ENCODE results near the gene SIGLECL1.

SIGLECL1 gene

DNA sequence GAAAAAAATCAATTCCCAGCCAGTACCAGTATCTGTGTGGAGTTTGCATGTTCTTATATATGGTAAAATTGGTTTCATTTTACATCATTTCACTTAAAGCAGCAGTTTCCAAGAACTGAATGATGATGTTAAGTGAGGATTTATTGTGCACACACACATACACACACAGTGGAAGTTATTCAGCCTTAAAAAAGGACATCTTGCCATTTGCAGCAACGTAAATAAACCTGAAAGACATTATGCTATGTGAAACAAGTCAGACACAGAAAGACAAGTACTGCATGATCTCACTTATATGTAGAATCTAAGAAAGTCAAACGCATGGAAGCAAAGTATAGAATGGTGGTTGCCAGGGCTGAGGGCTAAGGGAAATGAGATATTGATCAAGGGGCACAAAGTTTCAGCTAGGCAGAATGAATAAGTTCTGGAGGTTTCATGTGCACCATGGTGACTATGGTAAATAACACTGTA, 5.3 kb downstream of the SIGLECL1 start:
- H3K4me1 ChIP-seq (ENCODE audit: control insufficient read depth, low read length) = peaks cover 24% of the 10 kb centered on the region
- no peaks in the 10 kb centered on the region for H4K20me1 ChIP-seq (ENCODE audit: control insufficient read depth, insufficient read depth, low read depth, low read length)
- H3K27me3 ChIP-seq (ENCODE audit: control insufficient read depth, low read length) = peaks cover 3% of the 10 kb centered on the region; the same call in 1 of the 2 replicates
- no peak overlapping the region for H3K4me2 ChIP-seq (ENCODE audit: low read length)
- TF ChIP-seq, protein P1, sequence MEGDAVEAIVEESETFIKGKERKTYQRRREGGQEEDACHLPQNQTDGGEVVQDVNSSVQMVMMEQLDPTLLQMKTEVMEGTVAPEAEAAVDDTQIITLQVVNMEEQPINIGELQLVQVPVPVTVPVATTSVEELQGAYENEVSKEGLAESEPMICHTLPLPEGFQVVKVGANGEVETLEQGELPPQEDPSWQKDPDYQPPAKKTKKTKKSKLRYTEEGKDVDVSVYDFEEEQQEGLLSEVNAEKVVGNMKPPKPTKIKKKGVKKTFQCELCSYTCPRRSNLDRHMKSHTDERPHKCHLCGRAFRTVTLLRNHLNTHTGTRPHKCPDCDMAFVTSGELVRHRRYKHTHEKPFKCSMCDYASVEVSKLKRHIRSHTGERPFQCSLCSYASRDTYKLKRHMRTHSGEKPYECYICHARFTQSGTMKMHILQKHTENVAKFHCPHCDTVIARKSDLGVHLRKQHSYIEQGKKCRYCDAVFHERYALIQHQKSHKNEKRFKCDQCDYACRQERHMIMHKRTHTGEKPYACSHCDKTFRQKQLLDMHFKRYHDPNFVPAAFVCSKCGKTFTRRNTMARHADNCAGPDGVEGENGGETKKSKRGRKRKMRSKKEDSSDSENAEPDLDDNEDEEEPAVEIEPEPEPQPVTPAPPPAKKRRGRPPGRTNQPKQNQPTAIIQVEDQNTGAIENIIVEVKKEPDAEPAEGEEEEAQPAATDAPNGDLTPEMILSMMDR (IDR thresholded peaks at IDR 0.05; ENCODE audit: low read depth, low read length, poor library complexity, severe bottlenecking) = no peak
- TF ChIP-seq EZH2phosphoT487 (IDR thresholded peaks at IDR 0.05; ENCODE audit: borderline replicate concordance, low read length) = no peak
- 0 out of 2 replicates have a peak, but pooled peaks cover under 1% of the 10 kb centered on the region for H3K9me3 ChIP-seq (ENCODE audit: control insufficient read depth, insufficient read depth, low read length)
- H3K36me3 ChIP-seq (ENCODE audit: control insufficient read depth, low read length) = no peaks in the 10 kb centered on the region
- H3K9me2 ChIP-seq (replicated peaks; ENCODE audit: control insufficient read depth, low read length) = no peaks in the 10 kb centered on the region
- no peaks in the 10 kb centered on the region for H3F3A ChIP-seq (ENCODE audit: control insufficient read depth, insufficient read depth)
- H3K27ac ChIP-seq (ENCODE audit: low read depth, low read length) = no peak overlapping the region
- no peaks in the 10 kb centered on the region for H3K79me2 ChIP-seq (ENCODE audit: control insufficient read depth, low read length)
- no peak overlapping the region for H3K4me3 ChIP-seq (ENCODE audit: low read length)

DNA sequence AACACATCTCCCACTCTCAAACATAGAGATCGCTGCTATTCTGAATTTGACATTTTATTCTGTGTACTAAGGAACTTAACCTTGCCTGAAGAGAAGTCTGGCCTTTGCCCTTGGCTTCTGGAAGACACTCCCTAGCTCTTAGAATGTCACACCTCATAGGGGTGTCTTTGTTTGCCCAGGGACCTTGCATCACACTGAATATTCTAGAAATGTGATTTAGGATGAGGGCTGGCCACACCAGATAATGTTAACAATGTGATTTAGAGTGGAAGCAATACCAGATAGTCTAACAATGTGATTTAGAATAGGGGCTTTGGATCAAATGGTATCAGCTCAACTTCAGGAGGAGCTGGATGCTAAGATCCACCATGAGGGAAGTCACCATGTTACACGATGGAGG, 6.6 kb downstream of the SIGLECL1 start:
- Histone ChIP-seq H3K4me1 (ENCODE audit: control insufficient read depth, low read length) (peaks cover 24% of the 10 kb centered on the region), H3K4me3 (ENCODE audit: low read length) (no peak overlapping the region), H3K9me3 (ENCODE audit: control insufficient read depth, insufficient read depth, low read length) (peaks cover 5% of the 10 kb centered on the region), H3K79me2 (ENCODE audit: control insufficient read depth, low read length) (no peaks in the 10 kb centered on the region), H3K27me3 (ENCODE audit: control insufficient read depth, low read length) (peaks cover 10% of the 10 kb centered on the region; the same call in 1 of the 2 replicates), H3K9me2 (replicated peaks; ENCODE audit: control insufficient read depth, low read length) (no peaks in the 10 kb centered on the region), H4K20me1 (ENCODE audit: control insufficient read depth, insufficient read depth, low read depth, low read length) (no peaks in the 10 kb centered on the region), H3K36me3 (ENCODE audit: control insufficient read depth, low read length) (no peaks in the 10 kb centered on the region), H3K4me2 (ENCODE audit: low read length) (peak overlapping the region; percentile 37; the same call in 1 of the 2 replicates), H3K27ac (ENCODE audit: low read depth, low read length) (no peak overlapping the region), H3F3A (ENCODE audit: control insufficient read depth, insufficient read depth) (no peaks in the 10 kb centered on the region)
- TF ChIP-seq, protein P1 (IDR thresholded peaks at IDR 0.05; ENCODE audit: low read depth, low read length, poor library complexity, severe bottlenecking) = no peak
- no peak for TF ChIP-seq EZH2phosphoT487 (IDR thresholded peaks at IDR 0.05; ENCODE audit: borderline replicate concordance, low read length)

GRCh38 chr19:51258165-51259160, 7.6 kb downstream of the SIGLECL1 start:
- TF ChIP-seq, protein P1 (IDR thresholded peaks at IDR 0.05; ENCODE audit: low read depth, low read length, poor library complexity, severe bottlenecking) = no peak
- Histone ChIP-seq H3K27me3 (ENCODE audit: control insufficient read depth, low read length) (peaks cover 10% of the 10 kb centered on the region; the same call in 1 of the 2 replicates), H3K4me3 (ENCODE audit: low read length) (0 out of 2 replicates have a peak overlapping the region, but pooled peaks have one; percentile 5), H3K9me2 (replicated peaks; ENCODE audit: control insufficient read depth, low read length) (no peaks in the 10 kb centered on the region), H3F3A (ENCODE audit: control insufficient read depth, insufficient read depth) (no peaks in the 10 kb centered on the region), H3K36me3 (ENCODE audit: control insufficient read depth, low read length) (no peaks in the 10 kb centered on the region), H3K27ac (ENCODE audit: low read depth, low read length) (no peak overlapping the region), H3K4me1 (ENCODE audit: control insufficient read depth, low read length) (peaks cover 24% of the 10 kb centered on the region), H3K79me2 (ENCODE audit: control insufficient read depth, low read length) (no peaks in the 10 kb centered on the region), H3K4me2 (ENCODE audit: low read length) (peak overlapping the region; percentile 37), H4K20me1 (ENCODE audit: control insufficient read depth, insufficient read depth, low read depth, low read length) (no peaks in the 10 kb centered on the region), H3K9me3 (ENCODE audit: control insufficient read depth, insufficient read depth, low read length) (peaks cover 5% of the 10 kb centered on the region)

All from DOHH2 (cell line).